ENCODE measurements around the gene DHTKD1. TPM values are rescaled to one million over a fixed set of nuclear protein-coding genes. Genes with fewer than 3 reads are reported as not detected.

DHTKD1 gene
- total RNA-seq, 1 experiment from 2014 or later: 20.6 TPM

DNA sequence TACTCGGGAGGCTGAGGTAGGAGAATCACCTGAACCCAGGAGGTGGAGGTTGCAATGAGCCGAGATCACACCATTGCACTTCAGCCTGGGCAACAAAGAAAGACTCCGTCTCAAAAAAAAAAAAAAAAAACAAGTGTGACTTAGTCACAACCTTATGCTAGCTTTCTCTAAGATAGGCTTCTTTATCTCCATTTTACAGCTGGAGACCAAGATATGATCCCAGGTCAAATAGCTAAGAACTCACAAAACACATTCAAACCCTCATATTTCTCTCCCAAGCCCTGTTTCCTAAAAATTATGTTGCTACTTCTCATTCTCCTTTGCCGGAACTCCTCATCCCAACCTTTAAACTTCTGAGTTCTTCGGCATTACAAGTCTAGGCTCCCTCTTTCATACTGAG, 13.0 kb upstream of the DHTKD1 start:
- no peak for DNase-seq (ENCODE audit: low read depth, low spot score)

More for the DNA sequence above, 13.0 kb upstream of the DHTKD1 start:
- Histone ChIP-seq H3K4me2 (ENCODE audit: low read length) (no peak overlapping the region), H3K79me2 (ENCODE audit: insufficient read depth, low read length) (no peaks in the 10 kb centered on the region), H3K27me3 (ENCODE audit: insufficient read depth, low read length) (no peaks in the 10 kb centered on the region), H3K9ac (ENCODE audit: low read length) (no peak overlapping the region), H3K4me1 (ENCODE audit: control insufficient read depth in 1 of 2, insufficient read depth in 2 of 2, low read length in 2 of 2) (no peaks in the 10 kb centered on the region), H4K20me1 (ENCODE audit: insufficient read depth) (no peaks in the 10 kb centered on the region), H3K36me3 (ENCODE audit: control insufficient read depth in 1 of 2, insufficient read depth in 2 of 2, low read length in 2 of 2) (no peaks in the 10 kb centered on the region), H2AFZ (ENCODE audit: low read depth, low read length, poor library complexity, severe bottlenecking) (no peak overlapping the region), H3K9me2 (ENCODE audit: insufficient read depth) (no peaks in the 10 kb centered on the region), H3K27ac (ENCODE audit: low read depth, low read length) (no peak overlapping the region), H3K9me3 (ENCODE audit: control insufficient read depth in 1 of 2, insufficient read depth in 1 of 2, low read depth in 1 of 2, low read length in 2 of 2) (no peaks in the 10 kb centered on the region), H3K4me3 (replicated peaks in 1 of 2; ENCODE audit: low read depth in 1 of 2, low read length in 2 of 2) (no peak overlapping the region)
- BruUV-seq (replicated peaks): no TSS peak
- intact Hi-C loops (cut with micrococcal nuclease): no loop called here
- TF ChIP-seq ZFX (IDR thresholded peaks at IDR 0.05): no peak
- no peak for TF ChIP-seq POLR2A (IDR thresholded peaks at IDR 0.05; ENCODE audit: borderline replicate concordance, extremely low read depth, insufficient read depth, insufficient read length)
- no peak for TF ChIP-seq EZH2phosphoT487 (IDR thresholded peaks at IDR 0.05; ENCODE audit: borderline replicate concordance)
- no peak for TF ChIP-seq FOSL1 (IDR thresholded peaks at IDR 0.05; ENCODE audit: low read depth)
- TF ChIP-seq, protein P1, sequence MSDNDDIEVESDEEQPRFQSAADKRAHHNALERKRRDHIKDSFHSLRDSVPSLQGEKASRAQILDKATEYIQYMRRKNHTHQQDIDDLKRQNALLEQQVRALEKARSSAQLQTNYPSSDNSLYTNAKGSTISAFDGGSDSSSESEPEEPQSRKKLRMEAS (IDR thresholded peaks at IDR 0.05): no peak
- no peak for TF ChIP-seq RAD21 (IDR thresholded peaks at IDR 0.05; ENCODE audit: low read depth)
- no peak for TF ChIP-seq SRF (IDR thresholded peaks at IDR 0.05; ENCODE audit: low read depth)
- TF ChIP-seq, protein P2, sequence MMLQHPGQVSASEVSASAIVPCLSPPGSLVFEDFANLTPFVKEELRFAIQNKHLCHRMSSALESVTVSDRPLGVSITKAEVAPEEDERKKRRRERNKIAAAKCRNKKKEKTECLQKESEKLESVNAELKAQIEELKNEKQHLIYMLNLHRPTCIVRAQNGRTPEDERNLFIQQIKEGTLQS (IDR thresholded peaks at IDR 0.05): no peak
- TF ChIP-seq TCF7L2 (IDR thresholded peaks at IDR 0.05; ENCODE audit: borderline replicate concordance, extremely low read depth, insufficient read depth, insufficient read length): no peak
- no peak for TF ChIP-seq CBX3 (IDR thresholded peaks at IDR 0.05; ENCODE audit: low read depth)
- TF ChIP-seq SP1 (IDR thresholded peaks at IDR 0.05; ENCODE audit: low read depth): no peak
- TF ChIP-seq POLR2AphosphoS5 (IDR thresholded peaks at IDR 0.05; ENCODE audit: low read depth, low read length): no peak
- TF ChIP-seq ELF1 (IDR thresholded peaks at IDR 0.05; ENCODE audit: borderline replicate concordance, low read depth): no peak
- TF ChIP-seq YY1 (IDR thresholded peaks at IDR 0.05; ENCODE audit: extremely low read depth, insufficient replicate concordance, low read depth, low read length): no peak
- no peak for TF ChIP-seq EZH2 (IDR thresholded peaks at IDR 0.05)
- no peak for TF ChIP-seq JUND (IDR thresholded peaks at IDR 0.05)
- TF ChIP-seq, protein P3, sequence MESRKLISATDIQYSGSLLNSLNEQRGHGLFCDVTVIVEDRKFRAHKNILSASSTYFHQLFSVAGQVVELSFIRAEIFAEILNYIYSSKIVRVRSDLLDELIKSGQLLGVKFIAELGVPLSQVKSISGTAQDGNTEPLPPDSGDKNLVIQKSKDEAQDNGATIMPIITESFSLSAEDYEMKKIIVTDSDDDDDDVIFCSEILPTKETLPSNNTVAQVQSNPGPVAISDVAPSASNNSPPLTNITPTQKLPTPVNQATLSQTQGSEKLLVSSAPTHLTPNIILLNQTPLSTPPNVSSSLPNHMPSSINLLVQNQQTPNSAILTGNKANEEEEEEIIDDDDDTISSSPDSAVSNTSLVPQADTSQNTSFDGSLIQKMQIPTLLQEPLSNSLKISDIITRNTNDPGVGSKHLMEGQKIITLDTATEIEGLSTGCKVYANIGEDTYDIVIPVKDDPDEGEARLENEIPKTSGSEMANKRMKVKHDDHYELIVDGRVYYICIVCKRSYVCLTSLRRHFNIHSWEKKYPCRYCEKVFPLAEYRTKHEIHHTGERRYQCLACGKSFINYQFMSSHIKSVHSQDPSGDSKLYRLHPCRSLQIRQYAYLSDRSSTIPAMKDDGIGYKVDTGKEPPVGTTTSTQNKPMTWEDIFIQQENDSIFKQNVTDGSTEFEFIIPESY (IDR thresholded peaks at IDR 0.05; ENCODE audit: extremely low read depth, insufficient replicate concordance, low read length): no peak
- RAD21 ChIA-PET (ENCODE audit: low non-redundant PET in 1 of 2, low total read pairs in 2 of 2, uncharacterized antibody in 2 of 2, unreplicated experiment in 2 of 2): no interaction called here
- CTCF ChIA-PET: interaction anchor here (1.1 kb wide), 1 partner anchor 13 kb away, joined by 4 read pairs; the partner anchor contains the start of gene UPF2
- ATAC-seq: no peak
- POLR2A ChIA-PET: interaction anchor here (0.7 kb wide), 1 partner anchor 13 kb away, joined by 3 read pairs; the partner anchor contains the start of gene UPF2

Data from HCT116 (cell line).